Activated naive CD8-positive, alpha-beta T cell treated with anti-CD3 and anti-CD28 coated beads, Interleukin-2, amount 50 U/mL, for 24 hours (primary cell): ENCODE results near the gene DNER.
A peak's percentile ranks its signal among the peaks of the same experiment; 100 is the strongest.
"Not testable (repeated sequence)": the region's sequence is repeated elsewhere in the genome, so short reads cannot be mapped to it uniquely, and the experiment has no call there.

Experiments
- ATAC-seq: fragments of 150-1000 bp; cut with Tn5 transposase; one replicate; pipeline ENCODE4 v1.10.0; 2021
- DNase-seq: peaks from one replicate; pipeline ENCODE4 v3.0.0; 2021
- H3K27ac Mint-ChIP-seq: one replicate; pipeline ENCODE4 v1.8.0; 2021; ENCODE audit warnings: mild to moderate bottlenecking, mixed read lengths
- H3K27me3 Mint-ChIP-seq: one replicate; pipeline ENCODE4 v1.8.0; 2021; ENCODE audit warnings: mixed read lengths
- H3K36me3 Mint-ChIP-seq: one replicate; pipeline ENCODE4 v1.8.0; 2021; ENCODE audit warnings: low read depth, mixed read lengths
- H3K4me1 Mint-ChIP-seq: one replicate; pipeline ENCODE4 v1.8.0; 2021; ENCODE audit warnings: mixed read lengths
- H3K4me3 Mint-ChIP-seq: one replicate; pipeline ENCODE4 v1.8.0; 2021; ENCODE audit warnings: mild to moderate bottlenecking, moderate library complexity, mixed read lengths
- H3K9me3 Mint-ChIP-seq: one replicate; pipeline ENCODE4 v1.8.0; 2021; ENCODE audit warnings: mixed read lengths

DNER gene

GRCh38 chr2:229371086-229371485 is 343.3 kb downstream of the DNER start:
- no peak overlapping the region for H3K4me3 Mint-ChIP-seq
- H3K27me3 Mint-ChIP-seq = no peaks in the 10 kb centered on the region
- no peaks in the 10 kb centered on the region for H3K4me1 Mint-ChIP-seq
- ATAC-seq (no peak), DNase-seq (no peak)
- H3K9me3 Mint-ChIP-seq = peaks cover 9% of the 10 kb centered on the region
- H3K36me3 Mint-ChIP-seq = no peaks in the 10 kb centered on the region
- no peak overlapping the region for H3K27ac Mint-ChIP-seq

DNA sequence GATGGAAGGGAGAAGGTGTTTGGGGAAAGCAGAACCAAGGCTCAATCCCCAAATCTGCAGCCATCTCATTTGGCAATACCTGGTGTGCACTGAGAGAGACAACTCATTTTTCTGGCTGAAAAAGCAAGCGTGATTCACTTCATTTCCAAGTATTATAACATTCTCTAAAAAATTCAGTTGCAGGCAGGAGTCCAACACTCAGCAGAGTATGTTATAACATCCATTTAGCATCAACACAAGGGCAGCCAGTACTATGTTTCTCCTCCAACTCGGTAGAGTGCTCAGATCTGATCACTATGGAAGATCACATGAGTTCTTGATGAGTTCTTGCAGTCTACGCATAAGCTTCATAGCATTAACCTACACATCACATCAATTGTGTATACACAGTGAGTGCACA is 343.8 kb downstream of the DNER start:
- no peaks in the 10 kb centered on the region for H3K4me1 Mint-ChIP-seq
- no peaks in the 10 kb centered on the region for H3K27me3 Mint-ChIP-seq
- no peak for DNase-seq
- no peaks in the 10 kb centered on the region for H3K36me3 Mint-ChIP-seq
- H3K4me3 Mint-ChIP-seq = no peak overlapping the region
- H3K27ac Mint-ChIP-seq = no peak overlapping the region
- H3K9me3 Mint-ChIP-seq = peaks cover 9% of the 10 kb centered on the region
- ATAC-seq = no peak

DNA sequence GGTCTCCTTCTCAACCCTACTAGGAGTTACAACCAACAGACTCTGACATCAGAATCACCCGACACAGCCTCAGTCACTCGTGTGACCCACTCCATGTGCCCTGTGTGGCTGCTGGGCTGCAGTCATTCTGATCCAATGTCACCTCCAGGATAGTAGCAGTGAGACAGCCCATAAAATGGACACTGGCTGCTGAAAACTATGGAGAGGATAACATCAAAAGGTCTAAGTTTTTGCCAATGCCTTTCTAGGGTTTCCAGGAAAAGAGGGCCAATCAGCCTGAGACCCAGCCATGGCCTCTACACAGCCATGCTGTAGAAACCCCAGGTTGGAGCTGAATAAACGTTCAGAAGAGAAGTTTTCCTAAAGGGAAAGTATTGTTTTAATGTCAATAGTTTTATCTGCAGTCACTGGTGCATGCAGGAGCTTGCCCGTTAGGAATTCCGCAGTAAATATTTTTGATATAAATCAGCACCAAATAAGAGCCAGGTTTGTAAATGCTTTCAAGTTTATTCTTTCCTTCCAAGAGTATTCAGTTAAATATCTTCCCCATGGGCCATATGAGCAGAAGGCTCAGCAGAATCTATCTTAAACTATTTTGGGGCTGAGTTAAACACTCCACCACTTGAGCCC is 351.1 kb downstream of the DNER start:
- Mint-ChIP-seq H3K9me3 (no peaks in the 10 kb centered on the region), H3K36me3 (no peaks in the 10 kb centered on the region), H3K27me3 (no peaks in the 10 kb centered on the region), H3K4me3 (no peak overlapping the region), H3K27ac (no peak overlapping the region), H3K4me1 (no peaks in the 10 kb centered on the region)
- DNase-seq (no peak), ATAC-seq (no peak)

DNA sequence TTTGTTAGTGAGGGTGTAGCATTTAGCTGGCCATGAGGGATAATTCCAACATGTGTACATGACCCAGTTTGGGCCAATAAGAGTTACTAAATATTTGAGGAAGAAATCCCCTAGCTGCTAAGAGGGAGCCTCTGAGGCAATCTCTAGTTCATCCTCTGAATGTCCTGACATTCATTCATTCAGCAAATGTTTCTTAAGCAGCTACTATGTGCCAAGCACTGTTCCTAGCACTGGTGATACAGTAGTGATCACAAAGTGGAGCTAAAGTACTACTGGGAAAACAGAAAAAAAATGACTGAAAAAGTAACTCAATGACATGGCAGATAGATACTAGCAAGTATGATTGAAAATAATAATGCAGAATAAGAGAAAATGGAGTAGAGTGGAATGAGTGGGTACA is 363.5 kb downstream of the DNER start:
- ATAC-seq = no peak
- Mint-ChIP-seq H3K36me3 (no peaks in the 10 kb centered on the region), H3K27me3 (no peaks in the 10 kb centered on the region)

DNA sequence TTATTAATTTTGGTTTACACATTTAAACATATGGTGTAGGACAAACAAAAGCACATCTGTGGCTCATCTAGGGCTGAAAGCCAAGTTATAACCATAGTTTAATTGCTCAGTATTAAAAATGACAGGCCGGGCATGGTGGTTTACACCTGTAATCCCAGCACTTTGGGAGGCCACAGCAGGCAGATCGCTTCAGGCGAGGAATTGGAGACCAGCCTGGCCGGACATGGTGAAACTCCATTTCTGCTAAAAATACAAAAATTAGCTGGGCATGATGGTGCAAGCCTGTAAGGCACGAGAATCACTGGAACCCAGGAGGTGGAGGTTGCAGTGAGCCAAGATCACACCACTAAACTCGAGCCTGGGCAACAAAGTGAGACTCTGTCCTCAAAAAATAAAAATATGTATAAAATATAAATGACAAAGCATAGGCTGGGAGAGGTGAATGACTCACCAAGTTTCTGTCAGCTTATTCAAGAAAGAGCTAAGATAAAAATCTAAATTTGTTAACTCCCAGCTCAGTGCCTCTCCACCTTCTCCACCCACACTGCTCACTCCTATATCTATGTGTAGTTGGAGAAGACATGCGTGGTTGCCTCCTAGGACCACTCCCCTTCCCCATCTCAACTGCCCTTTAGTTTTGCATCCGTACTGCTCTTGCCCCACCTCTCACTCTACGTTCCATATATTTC is 364.1 kb downstream of the DNER start:
- Mint-ChIP-seq H3K36me3 (no peaks in the 10 kb centered on the region), H3K27ac (no peak overlapping the region), H3K4me1 (no peaks in the 10 kb centered on the region), H3K4me3 (no peak overlapping the region), H3K9me3 (peaks cover 4% of the 10 kb centered on the region), H3K27me3 (peaks cover 2% of the 10 kb centered on the region)
- ATAC-seq (no peak), DNase-seq (no peak)

More for the DNA sequence above, 363.5 kb downstream of the DNER start:
- Mint-ChIP-seq H3K4me3 (no peak overlapping the region), H3K4me1 (no peaks in the 10 kb centered on the region), H3K9me3 (peaks cover 4% of the 10 kb centered on the region), H3K27ac (no peak overlapping the region)
- DNase-seq = no peak

DNA sequence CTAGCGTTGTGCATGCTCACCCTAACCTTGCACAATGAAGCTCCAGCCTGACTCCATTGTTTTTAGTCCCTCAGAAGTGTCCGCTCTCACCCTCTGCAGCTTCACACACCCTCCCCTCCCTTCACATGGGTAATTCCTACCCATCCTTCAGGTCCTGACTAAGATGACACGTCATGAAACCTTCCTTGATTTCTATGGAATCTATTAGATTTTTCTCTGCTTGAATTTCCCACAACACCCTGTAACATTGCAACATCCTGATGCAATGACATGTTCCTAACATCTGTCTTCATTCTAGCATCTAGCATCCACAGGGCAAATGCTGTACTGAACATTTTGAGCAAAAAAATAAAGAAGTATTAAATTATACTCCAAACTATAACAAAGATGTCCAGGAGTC is 366.2 kb downstream of the DNER start:
- ATAC-seq (no peak), DNase-seq (no peak)
- Mint-ChIP-seq H3K27ac (no peak overlapping the region), H3K4me3 (no peak overlapping the region), H3K9me3 (peaks cover 4% of the 10 kb centered on the region), H3K36me3 (no peaks in the 10 kb centered on the region), H3K4me1 (no peaks in the 10 kb centered on the region), H3K27me3 (peaks cover 3% of the 10 kb centered on the region)

GRCh38 chr2:229346816-229347540 is 367.4 kb downstream of the DNER start:
- peaks cover 4% of the 10 kb centered on the region for H3K9me3 Mint-ChIP-seq
- H3K36me3 Mint-ChIP-seq = no peaks in the 10 kb centered on the region
- ATAC-seq = no peak
- peaks cover 3% of the 10 kb centered on the region for H3K27me3 Mint-ChIP-seq
- no peak for DNase-seq
- no peaks in the 10 kb centered on the region for H3K4me1 Mint-ChIP-seq
- no peak overlapping the region for H3K27ac Mint-ChIP-seq
- no peak overlapping the region for H3K4me3 Mint-ChIP-seq

DNA sequence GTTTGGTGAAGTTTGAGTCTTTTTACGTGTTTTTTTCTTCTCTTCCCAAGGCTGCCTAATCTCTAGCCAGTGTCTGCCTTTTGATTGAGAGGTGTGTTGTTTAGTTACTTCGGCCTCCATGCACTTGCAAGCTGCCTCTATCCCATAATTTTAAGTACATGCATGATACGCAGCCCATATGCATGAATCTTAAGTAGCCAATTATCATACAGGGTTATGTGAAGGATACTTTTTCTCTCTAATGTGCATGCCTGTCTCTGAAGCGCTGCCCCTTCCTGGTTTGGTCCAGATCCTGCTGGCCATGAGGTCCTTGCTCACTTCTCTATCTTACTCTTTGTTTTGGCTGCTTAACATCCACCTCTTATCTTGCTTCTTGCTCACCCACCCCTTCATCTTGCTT is 369.4 kb downstream of the DNER start:
- ATAC-seq (no peak), DNase-seq (no peak)
- H3K9me3 Mint-ChIP-seq = no peaks in the 10 kb centered on the region
- H3K27ac Mint-ChIP-seq = no peak overlapping the region
- H3K4me1 Mint-ChIP-seq = no peaks in the 10 kb centered on the region
- no peaks in the 10 kb centered on the region for H3K36me3 Mint-ChIP-seq
- no peak overlapping the region for H3K4me3 Mint-ChIP-seq
- peaks cover 3% of the 10 kb centered on the region for H3K27me3 Mint-ChIP-seq

DNA sequence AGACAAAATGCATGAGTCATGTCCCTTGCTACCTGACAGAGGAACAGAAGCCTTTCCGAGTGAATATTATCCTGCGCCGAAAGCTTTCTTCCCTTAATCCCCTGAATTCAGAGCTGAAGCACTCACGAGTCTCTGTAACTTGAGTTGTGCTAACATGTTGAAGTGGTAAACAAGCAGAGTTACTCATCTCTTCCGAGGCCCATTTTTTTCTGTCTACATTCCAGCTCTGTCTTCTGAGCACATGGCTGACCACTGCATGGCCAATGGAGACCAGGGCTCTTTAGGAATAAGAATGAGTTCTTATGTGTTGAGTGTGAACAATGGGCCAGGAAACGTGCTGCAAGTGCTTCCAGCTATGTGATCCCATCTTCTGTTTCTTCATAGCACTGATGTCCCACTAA is 370.2 kb downstream of the DNER start:
- Mint-ChIP-seq H3K36me3 (no peaks in the 10 kb centered on the region), H3K4me1 (no peaks in the 10 kb centered on the region), H3K27me3 (peaks cover 3% of the 10 kb centered on the region), H3K4me3 (no peak overlapping the region), H3K9me3 (no peaks in the 10 kb centered on the region), H3K27ac (no peak overlapping the region)
- DNase-seq (no peak), ATAC-seq (no peak)

GRCh38 chr2:229343661-229344060 is 370.7 kb downstream of the DNER start:
- ATAC-seq (no peak), DNase-seq (no peak)
- Mint-ChIP-seq H3K4me1 (no peaks in the 10 kb centered on the region), H3K4me3 (no peak overlapping the region), H3K9me3 (no peaks in the 10 kb centered on the region), H3K27ac (no peak overlapping the region), H3K36me3 (no peaks in the 10 kb centered on the region), H3K27me3 (peaks cover 3% of the 10 kb centered on the region)

- H3K36me3 Mint-ChIP-seq = no peaks in the 10 kb centered on the region
- H3K9me3 Mint-ChIP-seq = no peaks in the 10 kb centered on the region
- ATAC-seq (no peak), DNase-seq (peak; percentile 4)
- no peak overlapping the region for H3K27ac Mint-ChIP-seq
- H3K4me3 Mint-ChIP-seq = no peak overlapping the region
- H3K27me3 Mint-ChIP-seq = peaks cover 3% of the 10 kb centered on the region
- no peaks in the 10 kb centered on the region for H3K4me1 Mint-ChIP-seq
Observed at GRCh38 chr2:229342376-229342775, 372.0 kb downstream of the DNER start.

GRCh38 chr2:229340086-229340760 is 374.1 kb downstream of the DNER start:
- Mint-ChIP-seq H3K36me3 (no peaks in the 10 kb centered on the region), H3K27ac (no peak overlapping the region), H3K4me3 (no peak overlapping the region), H3K27me3 (peaks cover under 1% of the 10 kb centered on the region), H3K9me3 (no peaks in the 10 kb centered on the region), H3K4me1 (no peaks in the 10 kb centered on the region)
- DNase-seq (no peak), ATAC-seq (no peak)

DNA sequence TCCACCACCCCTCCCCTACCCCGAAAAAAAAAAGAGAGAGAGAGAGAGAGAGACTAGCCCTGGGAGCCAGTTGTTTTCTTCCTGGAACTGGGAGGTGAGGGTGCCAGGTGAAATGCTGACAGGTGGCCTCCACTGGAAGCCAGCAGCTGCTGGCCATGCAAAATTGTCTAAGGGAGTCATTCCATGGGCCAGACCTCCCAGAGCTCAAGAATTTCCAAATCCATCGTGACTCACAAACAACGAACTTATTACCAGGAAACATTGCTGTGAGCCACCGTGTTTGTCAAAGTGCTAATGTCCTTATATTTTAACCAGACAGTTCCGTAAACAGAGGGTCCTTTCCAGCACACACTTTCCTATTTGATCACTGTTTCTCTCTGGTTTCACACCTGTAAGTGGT is 374.7 kb downstream of the DNER start:
- Mint-ChIP-seq H3K27ac (no peak overlapping the region), H3K4me1 (no peaks in the 10 kb centered on the region), H3K27me3 (no peaks in the 10 kb centered on the region), H3K9me3 (no peaks in the 10 kb centered on the region), H3K4me3 (no peak overlapping the region), H3K36me3 (no peaks in the 10 kb centered on the region)
- no peak for DNase-seq
- ATAC-seq = no peak

DNA sequence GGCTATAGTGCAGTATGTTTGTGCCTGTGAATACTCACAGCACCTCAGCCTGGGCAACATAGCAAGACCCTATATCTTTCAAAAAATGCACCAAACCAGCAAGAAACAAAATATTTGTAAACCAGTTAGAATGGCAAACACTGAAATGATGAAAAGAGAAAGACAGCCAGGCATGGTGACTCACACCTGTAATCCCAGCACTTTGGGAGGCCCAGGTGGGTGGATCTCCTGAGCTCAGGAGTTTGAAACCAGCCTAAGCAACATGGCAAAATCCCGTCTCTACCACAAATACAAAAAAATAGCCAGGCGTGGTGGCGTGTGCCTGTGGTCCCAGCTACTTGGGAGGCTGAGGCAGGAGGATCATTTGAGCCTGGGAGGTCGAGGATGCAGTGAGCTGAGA is 375.2 kb downstream of the DNER start:
- H3K27ac Mint-ChIP-seq = not testable (repeated sequence)

GRCh38 chr2:229335877-229336346 is 378.4 kb downstream of the DNER start:
- H3K27me3 Mint-ChIP-seq = no peaks in the 10 kb centered on the region
- no peak overlapping the region for H3K27ac Mint-ChIP-seq
- H3K4me1 Mint-ChIP-seq = peaks cover 2% of the 10 kb centered on the region
- no peak for DNase-seq
- H3K4me3 Mint-ChIP-seq = no peak overlapping the region
- no peaks in the 10 kb centered on the region for H3K9me3 Mint-ChIP-seq
- no peaks in the 10 kb centered on the region for H3K36me3 Mint-ChIP-seq
- ATAC-seq = no peak

More for the DNA sequence above, 375.2 kb downstream of the DNER start:
- DNase-seq, H3K36me3 Mint-ChIP-seq, H3K27me3 Mint-ChIP-seq, H3K9me3 Mint-ChIP-seq, ATAC-seq, H3K4me1 Mint-ChIP-seq, H3K4me3 Mint-ChIP-seq: not testable (repeated sequence)
